ENCODE measurements around the gene ZNF689.
A peak's percentile ranks its signal among the peaks of the same experiment; 100 is the strongest.

ZNF689 gene

DNA sequence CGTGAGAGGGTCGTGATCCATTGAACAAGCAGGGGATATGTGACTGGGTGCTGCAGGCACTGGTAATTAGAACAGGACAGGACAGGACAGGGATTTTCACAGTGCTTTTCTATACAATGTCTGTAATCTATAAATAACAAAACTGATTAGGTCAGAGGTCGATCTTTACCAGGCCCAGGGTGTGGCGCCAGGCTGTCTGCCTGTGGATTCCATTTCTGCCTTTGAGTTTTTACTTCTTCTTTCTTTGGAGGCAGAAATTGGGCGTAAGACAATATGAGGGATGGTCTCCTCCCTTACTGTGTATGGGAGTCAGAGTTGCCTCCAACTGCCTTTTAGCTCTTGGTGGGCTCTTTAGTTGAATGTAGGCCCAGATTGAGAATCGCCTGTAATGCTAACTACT lies 50.5 kb downstream of the ZNF689 start:
- no peak for DNase-seq

GRCh38 chr16:30558789-30559377 lies 51.3 kb downstream of the ZNF689 start:
- DNase-seq: no peak

- peak; percentile 98 for DNase-seq
Measured at GRCh38 chr16:30557957-30558788, 52.0 kb downstream of the ZNF689 start, which contains the start of gene ZNF764. TSS of gene ZNF764 (minus strand) at chr16:30558374. CDS start at chr16:30558182, 192 bp downstream.

GRCh38 chr16:30557707-30557956 lies 52.6 kb downstream of the ZNF689 start:
- DNase-seq: no peak

DNA sequence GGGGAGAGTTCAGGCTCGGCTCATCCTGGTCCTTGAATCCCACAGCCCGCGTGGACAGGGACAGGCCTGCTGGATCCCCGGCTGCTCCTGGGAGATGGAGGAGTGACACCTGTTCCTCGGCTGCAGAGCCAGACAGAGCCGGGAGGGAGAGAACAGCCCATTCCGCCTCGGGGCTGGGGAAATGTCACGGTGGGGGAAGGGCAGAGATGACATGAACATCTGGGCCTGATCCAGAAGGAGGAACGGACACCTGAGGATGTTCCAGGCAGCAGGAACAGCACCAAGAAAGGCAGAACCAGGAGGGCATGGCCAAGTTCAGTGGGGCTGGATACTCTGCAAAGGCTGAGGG lies 54.1 kb downstream of the ZNF689 start:
- DNase-seq: no peak

GRCh38 chr16:30555315-30556124 lies 54.7 kb downstream of the ZNF689 start:
- DNase-seq: no peak

GRCh38 chr16:30554557-30555314 lies 55.5 kb downstream of the ZNF689 start:
- DNase-seq: no peak

DNA sequence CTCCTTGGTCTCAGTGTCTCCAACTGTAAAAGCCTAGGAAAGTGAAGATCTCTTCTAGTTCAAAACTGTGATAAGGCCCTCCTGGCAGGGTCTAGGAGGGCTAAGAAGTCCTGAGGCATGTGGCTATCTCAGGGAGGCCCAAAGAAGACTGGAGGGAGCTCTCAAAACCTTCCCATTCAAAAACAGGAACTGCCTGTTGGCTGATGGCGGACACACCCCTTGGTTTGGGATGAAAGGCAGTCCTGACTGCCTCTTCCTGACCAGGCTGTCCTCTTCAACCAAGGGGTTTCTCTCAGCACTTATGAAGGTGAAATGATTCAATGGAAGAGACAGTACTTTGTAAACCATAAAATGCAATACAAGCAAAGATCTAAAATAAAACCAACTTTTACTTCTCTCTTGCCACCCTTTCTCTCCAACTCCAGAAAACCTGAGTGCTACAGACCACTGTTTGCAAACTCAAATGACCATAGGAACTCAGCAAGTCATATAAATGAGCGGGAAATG lies 56.7 kb downstream of the ZNF689 start:
- DNase-seq: no peak

GRCh38 chr16:30552956-30553355 lies 57.2 kb downstream of the ZNF689 start:
- DNase-seq: no peak
